ENCODE results near the gene DPM2.

Gene DPM2

DNA sequence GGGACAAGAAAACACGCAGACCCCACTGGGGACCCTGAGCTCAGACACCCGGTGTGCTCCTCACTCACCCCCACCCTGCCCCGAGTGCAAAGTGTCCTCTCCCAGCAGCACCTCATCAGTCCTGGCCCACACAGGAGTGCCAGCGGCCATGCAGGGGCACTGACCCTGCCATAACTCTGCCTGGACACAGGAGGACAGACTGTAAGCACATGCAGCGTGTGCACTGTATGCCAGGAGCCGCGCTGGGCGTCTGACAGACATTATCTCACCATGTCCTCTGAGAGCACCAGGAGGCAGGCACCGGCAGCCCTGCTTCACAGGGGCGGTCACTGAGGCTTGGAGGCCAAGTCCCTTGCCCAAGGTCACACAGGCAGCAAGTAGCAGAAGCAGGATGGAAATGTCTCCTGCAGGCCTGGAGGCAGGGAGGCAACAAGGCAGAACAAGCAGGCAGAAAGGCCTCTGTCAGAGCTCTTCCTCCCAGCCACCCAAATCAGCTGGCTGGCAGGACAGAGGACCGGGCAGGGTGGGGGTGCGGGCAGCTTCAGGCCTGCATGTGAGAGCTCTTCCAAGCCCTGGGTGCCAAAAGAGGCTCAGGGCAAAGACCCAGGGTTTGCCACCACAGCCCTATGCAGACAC, 34.7 kb upstream of the DPM2 start:
- no peak for DNase-seq

DNA sequence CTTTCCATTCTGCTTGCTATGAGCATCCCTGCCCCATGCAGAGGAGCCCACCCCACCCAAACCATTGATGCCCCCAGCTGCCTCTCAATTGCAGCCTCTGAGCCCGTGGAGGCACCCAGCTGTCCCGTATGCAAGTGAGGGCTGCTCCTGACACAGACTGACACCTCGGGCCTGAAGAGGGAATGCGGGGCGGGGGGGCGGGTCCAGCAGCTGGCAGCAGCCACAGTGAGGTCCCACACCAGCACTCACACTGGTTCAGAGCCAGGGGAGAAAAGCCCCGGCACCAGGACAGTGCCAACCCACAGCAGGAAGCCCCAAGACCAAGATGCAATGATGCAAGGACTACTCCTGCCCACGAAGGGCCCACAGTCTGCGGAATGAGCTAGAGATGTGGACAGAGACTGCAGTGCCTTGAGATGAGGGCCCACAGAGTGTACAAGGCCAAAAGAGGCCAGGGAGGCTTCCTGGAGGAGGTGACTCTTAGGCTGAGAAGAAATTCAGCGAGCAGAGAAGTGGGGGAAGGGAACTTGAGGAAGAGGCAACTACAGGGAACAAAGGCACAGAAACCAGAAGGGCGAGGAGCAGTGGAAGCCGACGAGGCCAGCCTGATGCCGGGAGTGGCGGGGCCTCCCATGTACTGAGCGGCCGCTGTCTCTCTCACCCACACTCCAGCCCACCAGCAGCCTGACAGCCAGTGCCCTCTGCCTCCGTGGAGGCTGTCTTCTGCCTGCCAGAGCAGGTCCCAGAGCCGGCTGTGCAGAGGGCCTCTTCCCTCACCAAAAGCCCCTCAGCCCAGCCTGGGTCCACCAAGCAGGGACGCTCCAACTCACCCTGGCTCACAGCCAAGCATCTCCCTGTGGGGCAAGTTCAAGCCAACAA, 33.9 kb upstream of the DPM2 start:
- no peak for DNase-seq

DNA sequence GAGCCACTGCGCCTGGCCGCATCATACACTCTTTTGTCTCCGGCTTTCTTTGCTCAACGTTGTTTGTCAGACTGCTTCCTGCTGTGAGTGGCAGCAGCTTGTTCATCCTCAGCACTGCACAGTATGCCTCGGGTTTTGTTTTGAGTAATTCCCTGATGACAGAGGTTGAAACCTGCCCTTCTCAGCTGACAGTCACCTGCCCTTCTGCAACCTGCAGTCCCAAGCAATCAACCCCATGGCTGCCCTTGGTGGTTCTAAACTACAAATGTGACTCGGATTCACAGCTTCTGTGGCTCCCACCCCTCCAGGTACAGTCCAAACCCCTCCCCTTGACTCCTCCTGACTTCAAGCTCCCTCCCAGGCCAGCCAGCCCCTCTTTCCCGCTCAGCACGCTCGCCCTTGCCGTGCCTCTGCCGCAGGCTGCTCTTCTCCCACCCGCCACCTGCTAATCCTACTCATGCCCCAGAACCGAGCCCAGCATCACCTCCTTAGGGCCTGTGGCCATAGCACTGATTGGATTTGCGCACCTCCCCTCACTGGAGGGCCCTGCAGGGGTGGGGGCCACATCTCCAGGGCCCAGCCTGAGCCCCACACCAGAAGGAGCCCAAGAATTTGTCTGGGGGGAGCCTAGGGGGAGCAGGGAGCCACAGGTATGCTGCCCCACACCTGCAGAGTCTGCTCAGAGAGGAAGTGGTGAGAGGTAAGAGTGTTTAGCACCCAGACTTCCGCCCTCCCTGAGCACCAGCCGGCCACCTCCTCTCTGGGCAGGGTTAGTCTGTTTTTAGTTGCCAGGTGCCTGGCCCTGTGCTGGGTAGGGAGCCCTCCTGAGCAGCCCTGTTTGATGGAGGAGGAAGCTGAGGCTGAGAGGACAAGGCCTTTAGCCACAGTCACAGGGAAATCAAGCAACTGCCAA, 33.0 kb upstream of the DPM2 start:
- peak; percentile 73 for DNase-seq

DNA sequence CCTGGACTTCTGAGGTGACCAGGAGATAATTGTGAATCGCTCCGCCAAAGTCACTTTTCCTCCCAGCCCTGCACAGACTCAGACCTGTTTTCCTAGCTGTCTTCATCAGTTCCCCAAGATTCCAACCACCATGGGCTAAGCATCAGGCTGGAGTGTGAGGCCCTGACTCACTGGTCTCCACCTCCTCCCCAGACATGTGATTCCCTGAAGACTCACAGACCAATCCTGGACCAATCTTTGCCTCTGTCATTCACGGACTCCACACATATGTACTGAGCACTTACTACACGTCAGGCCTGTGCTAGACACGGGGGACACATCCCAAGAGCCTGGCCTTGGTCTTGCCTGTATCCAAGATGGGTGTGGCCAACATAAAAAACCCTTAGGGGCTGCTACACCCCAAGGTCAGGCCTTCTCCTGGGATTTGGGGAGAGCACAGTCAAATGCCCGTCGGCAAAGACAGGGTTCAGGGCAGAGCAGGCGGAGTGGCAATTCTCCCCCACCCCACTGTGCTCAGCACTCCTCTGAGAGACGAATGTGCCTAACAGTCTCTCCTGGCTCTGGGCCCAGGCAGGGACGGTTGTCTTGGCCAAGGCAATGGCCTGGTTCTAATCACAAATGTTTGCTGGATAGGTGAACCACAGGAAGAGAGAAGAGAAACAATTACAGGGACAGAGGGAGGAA, 31.2 kb upstream of the DPM2 start:
- peak; percentile 15 for DNase-seq

DNA sequence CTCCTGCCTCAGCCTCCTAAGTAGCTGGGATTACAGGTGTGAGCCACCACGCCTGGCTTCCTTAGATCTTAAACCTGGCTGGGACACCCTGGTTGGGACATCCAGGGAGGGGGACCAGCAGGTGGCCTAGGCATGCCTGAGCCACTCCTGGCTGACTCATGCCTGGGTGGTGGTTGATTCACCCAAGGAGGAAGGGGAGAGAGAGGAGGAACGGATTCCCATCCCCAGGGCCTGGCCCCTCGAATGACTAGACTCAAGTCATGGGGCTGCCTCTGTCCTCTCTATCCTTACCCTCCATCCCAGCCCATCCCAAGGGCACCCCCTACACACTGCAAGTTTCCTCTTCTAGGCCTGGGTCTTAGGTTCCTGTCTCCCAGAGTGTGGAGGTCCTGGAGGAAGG, 30.4 kb upstream of the DPM2 start:
- no peak for DNase-seq

DNA sequence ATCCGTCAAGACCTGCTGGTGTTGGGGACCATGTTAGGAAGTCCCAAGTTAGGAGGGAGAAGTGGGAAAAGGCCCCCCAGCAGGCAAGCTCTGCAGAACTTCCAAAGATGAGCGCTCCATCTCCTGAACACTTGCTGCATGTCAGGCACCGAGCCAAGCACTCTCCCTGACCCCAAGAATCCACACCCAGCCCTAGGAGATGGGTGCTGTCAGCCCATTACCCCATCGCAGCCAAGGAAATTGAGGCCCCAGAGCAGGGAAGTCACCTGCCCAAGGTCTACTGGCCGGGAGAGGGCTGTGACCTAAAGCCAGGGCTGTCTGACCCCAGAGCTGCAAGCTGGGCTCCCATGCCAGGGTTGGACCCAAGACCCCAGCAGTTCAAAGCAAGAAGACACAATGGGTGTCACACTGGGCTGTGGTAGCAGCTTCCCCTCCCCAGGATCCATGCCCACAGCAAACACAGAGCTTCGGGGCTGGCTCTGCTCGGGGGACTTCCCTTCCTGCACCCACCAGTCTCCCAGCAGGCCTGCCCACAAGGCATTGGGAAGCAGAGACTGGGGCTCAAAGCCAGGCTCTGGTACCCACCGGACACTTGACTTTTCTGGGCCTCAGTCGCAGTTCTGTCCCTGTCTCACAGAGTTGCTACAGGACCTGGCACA, 29.6 kb upstream of the DPM2 start:
- no peak for DNase-seq

DNA sequence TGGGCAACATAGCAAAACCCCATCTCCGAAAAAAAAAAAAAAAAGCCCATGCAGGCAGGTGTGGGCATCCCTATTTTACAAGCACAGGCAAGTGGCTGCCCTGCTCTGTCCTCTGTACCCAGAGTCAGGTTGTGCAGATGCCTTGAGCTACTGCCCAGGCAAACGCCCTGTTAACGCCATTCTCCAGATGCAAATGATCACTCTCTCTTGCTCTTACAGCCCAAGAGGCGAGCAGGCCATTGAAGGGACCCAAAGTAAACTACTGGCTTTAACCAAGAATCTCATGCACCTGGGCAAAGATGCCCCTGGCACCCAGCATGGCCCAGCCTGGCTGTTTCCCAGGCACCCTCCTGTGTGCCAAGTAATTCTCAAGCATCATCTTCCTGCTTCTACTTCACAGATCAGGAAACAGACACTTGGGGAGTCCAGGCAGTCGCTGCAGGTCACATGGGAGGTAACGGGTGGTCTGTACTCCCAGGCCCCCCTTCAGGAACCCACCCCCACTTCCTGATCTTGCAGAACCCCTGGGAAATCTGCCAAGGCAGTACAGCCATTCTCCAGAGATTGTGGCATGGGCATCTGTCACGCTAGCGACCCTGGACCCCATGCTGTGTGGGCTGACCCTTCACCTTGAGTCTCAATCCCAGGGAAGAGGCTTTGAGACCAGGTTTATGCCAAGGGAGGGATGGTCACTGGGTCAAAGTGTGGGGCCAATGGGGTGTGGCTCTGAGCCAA, 28.9 kb upstream of the DPM2 start:
- DNase-seq: peak; percentile 73

DNA sequence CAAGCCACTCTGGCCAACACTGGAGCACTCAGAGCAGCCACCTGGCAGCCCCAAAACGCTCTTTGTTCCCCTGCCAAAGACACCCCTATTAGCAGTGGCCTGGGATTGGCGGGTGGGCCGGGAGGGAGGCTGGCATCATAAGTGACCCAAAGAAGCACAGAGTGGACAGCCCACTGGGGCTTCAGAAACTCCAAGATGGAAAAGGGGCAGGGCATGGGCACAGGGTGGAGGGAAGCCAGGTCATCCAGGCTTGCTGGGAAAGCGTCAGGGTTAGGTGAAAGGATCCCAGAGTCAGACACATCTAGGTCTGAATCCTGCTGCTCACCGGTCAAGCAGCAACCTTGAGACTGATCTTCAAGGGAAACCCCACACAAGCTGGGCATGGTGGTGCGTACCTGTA, 28.3 kb upstream of the DPM2 start:
- DNase-seq: no peak

DNA sequence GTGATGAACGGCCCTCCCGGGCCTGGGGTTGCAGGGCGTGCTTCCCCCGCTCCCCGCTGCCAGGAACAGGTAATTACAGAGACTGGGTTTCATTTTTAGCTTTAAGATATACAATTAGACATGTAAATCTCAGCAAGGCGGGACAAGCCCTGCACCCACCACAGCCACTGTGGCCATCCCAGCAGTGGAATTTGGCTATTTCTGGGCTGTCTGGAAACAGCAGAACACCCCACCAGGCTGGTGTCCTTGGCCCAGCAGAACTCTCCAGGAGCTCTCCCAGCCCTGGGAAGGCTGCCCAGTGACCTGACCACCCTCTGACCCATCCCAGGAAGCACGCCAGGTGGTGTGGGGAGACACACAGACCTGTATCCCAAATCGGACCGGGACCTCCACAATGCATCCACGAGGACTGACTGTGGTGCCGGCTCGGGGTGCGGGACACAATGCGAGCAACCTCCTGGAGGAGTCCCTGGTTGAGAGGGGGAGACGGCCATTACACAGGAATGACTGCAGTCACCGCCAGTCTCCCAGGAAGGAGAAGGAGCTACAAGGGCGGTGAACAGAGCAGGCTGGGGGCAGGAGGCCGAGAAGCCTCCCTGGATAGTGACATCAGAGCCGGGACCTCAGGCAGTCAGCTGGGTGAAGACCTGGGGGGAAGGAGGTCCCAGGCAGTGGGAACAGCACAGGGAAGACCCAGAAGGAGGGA, 25.9 kb upstream of the DPM2 start:
- no peak for DNase-seq

DNA sequence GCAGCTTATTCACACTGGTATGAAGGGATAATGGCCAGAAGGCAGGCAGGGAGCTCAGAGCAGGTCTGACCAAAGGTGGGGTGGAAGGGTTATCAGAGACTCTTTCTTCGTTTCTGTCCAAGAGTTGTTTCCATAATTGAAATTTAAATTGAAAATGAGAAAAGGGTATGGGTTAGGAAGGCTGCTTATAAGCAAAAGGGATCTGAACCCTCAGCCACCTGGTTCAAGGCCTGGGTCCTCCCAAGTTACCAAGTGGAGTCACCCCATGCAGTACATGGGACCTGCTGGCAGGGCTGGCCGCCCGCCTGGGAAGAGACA, 25.3 kb upstream of the DPM2 start:
- DNase-seq: no peak

DNA sequence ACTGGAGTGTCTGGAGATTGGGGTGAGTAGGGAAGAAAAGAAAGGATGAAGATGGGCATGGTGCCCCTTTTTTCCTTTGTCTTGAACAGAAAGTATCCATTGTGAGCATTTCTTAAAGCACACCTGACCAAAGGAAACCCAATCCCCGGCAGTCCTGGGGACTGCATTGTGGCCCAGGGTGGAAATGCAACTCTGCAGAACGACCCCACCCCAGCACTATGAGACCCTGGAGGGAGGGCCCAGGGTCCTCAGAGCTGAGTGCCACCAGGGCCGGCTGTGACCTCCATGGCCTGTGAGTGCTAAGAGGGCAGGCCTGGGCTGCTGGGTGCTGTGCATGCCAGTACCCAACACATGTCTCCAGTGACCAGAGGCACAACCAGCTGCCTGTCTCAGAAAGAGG, 24.6 kb upstream of the DPM2 start:
- DNase-seq: no peak

DNA sequence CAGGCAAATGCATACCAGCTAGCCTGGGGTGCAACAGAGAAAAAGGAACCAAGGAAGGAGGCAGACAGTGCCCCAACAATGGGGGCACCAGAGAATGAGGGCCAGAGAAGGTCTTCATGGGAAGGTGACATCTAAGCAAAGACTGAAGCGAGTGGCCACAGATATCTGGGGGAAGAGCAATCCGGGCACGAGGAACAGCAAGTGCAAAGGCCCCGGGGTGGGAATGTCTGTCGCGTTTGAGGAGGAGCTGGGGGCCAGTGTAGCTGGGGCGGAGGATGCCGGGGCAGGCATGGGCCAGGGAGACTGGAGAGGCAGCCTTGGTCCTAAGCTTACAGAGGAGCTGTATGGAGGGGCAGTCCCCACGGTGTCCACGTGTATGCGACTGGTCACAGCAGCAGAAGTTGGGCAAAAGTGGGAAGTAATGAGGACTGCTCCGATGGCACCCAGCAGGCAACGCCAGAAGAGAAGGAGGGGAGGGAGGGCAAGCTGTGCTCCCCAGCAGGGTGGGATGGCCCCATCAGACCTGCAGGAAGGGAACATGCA, 24.0 kb upstream of the DPM2 start:
- no peak for DNase-seq

DNA sequence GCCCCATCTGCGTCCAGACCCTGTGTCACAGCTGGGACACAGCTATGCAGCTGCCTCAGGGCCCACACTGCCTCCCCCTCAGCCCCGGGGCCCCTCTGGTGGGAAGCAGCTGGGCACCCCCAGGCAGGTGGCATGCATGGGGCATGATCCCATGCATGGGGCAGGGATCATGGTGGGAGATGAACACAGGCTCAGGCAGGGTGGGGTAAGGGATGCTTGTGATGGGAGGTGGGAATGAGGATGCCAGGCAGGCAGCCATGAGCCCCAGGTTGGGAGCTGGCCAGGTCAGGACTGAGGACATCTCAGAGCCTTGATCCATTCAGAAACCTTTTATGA, 23.5 kb upstream of the DPM2 start:
- no peak for DNase-seq

DNA sequence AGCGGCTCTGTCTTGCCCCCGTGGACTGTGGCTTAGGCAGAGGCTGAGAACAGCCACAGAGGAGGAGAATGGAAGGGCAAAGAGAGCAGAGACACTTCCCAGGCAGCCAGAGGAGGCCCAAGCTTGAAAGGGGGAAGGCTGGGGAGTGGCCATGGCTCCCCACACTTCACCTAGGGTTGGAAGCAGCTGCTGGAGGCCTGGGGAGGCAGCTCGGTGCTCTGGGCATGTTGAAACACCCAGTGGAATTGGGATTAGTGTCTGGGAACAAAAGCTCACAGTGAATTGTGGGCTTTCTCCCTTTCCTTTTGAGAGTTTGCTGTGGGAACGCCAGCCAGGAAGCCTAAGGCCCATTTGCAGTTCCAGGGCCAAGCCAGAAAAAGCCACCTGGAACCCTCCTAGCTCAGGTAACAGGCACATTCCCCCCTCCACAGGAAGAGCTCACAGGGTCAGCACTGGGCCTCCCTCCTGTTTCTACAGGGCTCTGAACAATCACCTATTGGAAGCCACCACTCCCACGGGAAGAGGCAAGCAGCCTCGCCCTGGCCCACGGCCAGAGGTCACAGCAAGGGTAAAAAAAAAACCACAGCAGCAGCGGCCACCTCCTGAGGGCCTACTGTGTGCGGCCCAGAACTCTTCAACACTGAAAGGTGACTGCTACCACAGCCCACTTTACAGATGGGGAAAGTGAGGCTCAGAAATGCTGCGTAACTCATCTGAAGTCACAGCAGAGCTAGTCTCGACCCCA, 22.9 kb upstream of the DPM2 start:
- DNase-seq: no peak

DNA sequence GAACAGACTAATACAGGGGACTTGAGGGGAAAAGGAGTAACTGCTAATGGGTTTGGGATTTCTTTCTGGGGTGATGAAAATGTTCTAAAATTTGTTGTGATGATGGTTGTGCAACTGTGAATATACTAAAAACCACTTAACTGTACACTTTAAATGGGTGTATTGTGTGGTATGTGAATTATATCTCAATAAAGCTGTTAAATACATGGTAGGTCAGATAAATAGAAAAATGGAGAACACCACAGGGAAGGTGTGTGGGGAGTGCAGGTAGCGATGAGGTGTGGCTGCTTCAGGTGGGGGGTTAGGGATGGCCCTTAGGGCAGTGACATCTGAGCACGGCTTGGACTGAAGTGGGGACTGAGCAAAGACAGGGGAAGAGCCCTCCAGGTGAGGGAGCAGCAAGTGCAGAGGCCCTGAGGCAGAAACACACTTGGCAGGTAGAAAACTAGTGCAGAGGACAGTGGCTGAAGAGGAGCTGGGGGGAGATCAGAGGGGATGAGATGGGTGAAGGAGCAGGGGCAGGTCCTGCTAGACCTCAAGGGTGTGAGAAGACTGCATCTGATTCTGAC, 22.3 kb upstream of the DPM2 start:
- no peak for DNase-seq

DNA sequence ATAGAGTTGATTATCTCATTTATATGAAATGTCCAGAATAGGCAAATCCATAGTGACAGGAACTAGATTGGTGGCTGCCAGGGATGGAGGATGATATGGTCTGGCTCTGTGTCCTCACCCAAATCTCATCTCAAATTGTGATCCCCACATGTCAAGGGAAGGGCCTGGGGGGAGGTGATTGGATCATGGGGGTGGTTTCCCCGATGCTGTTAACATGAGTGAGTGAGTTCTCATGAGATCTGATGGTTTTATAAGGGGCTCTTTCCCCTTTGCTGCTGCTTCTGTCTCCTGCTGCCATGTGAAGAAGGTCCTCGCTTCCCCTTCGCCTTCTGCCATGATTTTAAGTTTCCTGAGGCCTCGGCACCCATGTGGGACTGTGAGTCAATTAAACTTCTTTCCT, 21.7 kb upstream of the DPM2 start:
- DNase-seq: no peak

DNA sequence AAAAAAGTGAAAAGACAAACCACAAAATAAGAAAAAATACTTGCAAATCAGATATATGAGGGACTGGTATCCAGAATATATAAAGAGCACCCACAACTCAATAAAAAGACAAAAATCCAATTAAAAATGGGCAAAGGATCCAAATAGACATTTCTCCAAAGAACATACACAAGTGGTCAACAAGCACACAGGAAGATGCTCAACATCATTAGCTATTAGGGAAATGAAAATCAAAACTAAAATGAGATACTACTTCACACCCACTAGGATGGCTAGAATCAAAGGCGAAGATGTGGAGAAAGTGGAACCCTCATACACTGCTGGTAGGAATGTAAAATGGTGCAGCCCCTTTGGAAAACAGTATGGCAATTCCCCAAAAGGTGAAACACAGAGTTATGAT, 21.1 kb upstream of the DPM2 start:
- no peak for DNase-seq

DNA sequence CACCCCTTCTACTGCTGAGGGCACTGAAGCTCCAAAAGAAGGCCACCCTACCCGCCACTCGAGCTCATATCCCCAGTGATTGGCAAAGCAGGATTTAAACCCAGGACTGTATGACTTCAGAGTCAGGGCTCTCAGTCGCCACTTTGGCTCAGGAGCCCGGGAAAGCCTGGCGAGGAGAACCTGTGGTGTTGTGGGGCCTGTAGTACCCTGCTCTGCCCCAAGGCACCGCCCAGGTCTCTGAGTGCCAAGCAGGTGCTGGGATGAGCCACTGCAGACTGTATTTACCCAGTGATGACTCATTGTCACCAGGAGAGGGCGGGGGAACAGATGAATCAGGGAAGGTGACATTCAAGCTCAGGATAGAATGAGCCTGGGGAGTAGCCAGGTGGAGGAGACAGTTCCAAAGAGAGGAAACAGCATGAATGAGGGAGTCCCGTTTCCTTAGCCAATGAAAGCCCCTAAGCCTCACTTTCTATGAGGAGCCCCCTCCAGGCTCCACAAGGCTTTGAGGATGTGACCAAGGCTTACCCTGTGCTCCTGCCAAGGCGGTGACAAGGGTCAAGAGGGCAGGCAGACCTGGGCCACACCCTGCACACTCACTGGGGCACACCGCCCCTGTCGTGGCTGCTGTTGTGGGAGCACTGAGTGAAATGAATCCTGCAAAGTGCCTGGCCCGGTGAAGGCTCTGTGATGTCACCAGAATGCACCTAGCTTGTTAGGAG, 17.8 kb upstream of the DPM2 start:
- peak; percentile 95 for DNase-seq

DNA sequence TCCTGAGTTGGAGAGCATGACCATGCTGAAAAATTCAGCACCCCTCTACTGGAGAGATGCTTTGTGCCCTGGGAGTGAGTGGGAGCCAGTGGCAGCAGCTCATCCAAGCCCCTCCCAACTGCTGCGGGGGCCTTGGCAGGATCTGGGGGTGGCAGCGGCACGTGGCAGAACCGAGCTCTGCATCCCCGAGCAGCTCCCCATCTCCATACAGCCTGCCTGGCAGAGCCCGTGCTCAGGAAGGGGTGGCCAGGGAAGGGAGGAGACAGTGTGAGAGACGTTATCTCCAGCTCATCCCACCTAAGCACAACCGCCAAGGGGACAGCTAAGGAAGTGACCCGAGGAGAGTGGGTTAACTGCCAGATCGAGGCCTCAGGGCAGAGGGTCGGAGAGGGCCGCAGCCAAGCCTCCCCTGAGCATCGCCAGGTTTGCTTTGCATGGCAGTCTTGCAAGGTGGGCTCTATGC, 17.2 kb upstream of the DPM2 start:
- DNase-seq: no peak
